ENCODE data around the gene DNAH6. TPM values are rescaled to one million over a fixed set of nuclear protein-coding genes. Genes with fewer than 3 reads are reported as not detected.

Gene DNAH6
- total and polyA plus RNA-seq, 8 donors = 1.3 to 6.2 (median 3.6) TPM

GRCh38 chr2:84792856-84793522, 276.7 kb downstream of the DNAH6 start:
- no peak overlapping the region for H3K27ac ChIP-seq
- intact Hi-C loops (cut with DNase I) = no loop called here
- H3K4me1 ChIP-seq = no peaks in the 10 kb centered on the region
- H3K4me3 ChIP-seq = no peak overlapping the region
- ATAC-seq = no peak
- H3K36me3 ChIP-seq = no peaks in the 10 kb centered on the region
- TF ChIP-seq, protein P1, sequence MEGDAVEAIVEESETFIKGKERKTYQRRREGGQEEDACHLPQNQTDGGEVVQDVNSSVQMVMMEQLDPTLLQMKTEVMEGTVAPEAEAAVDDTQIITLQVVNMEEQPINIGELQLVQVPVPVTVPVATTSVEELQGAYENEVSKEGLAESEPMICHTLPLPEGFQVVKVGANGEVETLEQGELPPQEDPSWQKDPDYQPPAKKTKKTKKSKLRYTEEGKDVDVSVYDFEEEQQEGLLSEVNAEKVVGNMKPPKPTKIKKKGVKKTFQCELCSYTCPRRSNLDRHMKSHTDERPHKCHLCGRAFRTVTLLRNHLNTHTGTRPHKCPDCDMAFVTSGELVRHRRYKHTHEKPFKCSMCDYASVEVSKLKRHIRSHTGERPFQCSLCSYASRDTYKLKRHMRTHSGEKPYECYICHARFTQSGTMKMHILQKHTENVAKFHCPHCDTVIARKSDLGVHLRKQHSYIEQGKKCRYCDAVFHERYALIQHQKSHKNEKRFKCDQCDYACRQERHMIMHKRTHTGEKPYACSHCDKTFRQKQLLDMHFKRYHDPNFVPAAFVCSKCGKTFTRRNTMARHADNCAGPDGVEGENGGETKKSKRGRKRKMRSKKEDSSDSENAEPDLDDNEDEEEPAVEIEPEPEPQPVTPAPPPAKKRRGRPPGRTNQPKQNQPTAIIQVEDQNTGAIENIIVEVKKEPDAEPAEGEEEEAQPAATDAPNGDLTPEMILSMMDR (IDR thresholded peaks at IDR 0.05) = no peak
- no peak for DNase-seq
- H3K27me3 ChIP-seq = no peaks in the 10 kb centered on the region
- H3K9me3 ChIP-seq = no peaks in the 10 kb centered on the region

DNA sequence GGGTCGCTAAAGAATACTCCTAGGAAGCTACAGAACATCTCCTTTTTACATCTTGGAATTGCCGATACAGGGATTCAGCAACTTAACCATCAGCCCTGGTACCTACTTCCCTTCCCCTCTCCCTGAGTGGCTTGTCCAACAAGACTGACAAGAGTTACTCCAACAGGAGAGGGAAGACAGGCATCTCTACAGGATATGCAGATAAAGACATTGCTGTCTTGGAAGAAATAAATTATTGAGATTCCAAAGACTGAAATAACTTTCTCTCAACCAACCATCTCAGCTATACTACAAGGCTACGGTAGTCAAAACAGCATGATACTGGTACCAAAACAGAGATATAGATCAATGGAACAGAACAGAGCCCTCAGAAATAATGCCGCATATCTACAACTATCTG, 277.3 kb downstream of the DNAH6 start:
- intact Hi-C loops (cut with DNase I) = no loop called here
- H3K36me3 ChIP-seq = no peaks in the 10 kb centered on the region
- DNase-seq (no peak), ATAC-seq (no peak)
- no peak overlapping the region for H3K4me3 ChIP-seq
- TF ChIP-seq, protein P1 (IDR thresholded peaks at IDR 0.05) = no peak
- H3K9me3 ChIP-seq = no peaks in the 10 kb centered on the region
- no peaks in the 10 kb centered on the region for H3K27me3 ChIP-seq
- no peak overlapping the region for H3K27ac ChIP-seq
- no peaks in the 10 kb centered on the region for H3K4me1 ChIP-seq

- no peak overlapping the region for H3K27ac ChIP-seq
- no peaks in the 10 kb centered on the region for H3K4me1 ChIP-seq
- no peaks in the 10 kb centered on the region for H3K27me3 ChIP-seq
- peaks cover 0 to 1% of the 10 kb centered on the region in 2 donors for H3K9me3 ChIP-seq
- intact Hi-C loops (cut with DNase I) = no loop called here
- no peak for ATAC-seq
- no peak for DNase-seq
- H3K36me3 ChIP-seq = no peaks in the 10 kb centered on the region
- TF ChIP-seq, protein P1 (IDR thresholded peaks at IDR 0.05) = no peak
- H3K4me3 ChIP-seq = no peak overlapping the region
Measured at GRCh38 chr2:84796798-84797197, 280.5 kb downstream of the DNAH6 start.

GRCh38 chr2:84797271-84797670, 281.0 kb downstream of the DNAH6 start:
- Histone ChIP-seq H3K27me3 (no peaks in the 10 kb centered on the region), H3K4me3 (no peak overlapping the region), H3K36me3 (no peaks in the 10 kb centered on the region), H3K4me1 (no peaks in the 10 kb centered on the region), H3K27ac (no peak overlapping the region), H3K9me3 (peaks cover 0 to 5% of the 10 kb centered on the region in 2 donors)
- intact Hi-C loops (cut with DNase I) = no loop called here
- no peak for ATAC-seq
- TF ChIP-seq, protein P1 (IDR thresholded peaks at IDR 0.05) = no peak
- DNase-seq = no peak

DNA sequence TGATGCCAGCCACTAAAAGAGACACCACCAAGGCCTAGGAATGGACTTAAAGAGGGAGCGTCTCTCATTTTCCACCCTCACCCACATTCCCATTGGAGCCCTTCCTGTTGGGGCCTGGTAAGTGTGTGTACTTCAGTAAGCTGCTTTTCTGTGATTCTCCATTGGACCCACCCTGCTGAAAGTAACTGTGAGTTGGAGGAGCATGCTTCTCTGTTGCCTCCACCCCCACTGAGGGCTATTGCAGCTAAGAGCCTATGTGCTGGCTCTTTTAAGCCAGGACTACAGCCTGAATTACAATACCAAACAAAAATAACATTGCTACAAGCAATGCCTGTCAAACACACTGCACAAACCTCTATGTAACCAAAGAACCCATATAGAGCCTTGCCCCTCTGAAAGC, 283.5 kb downstream of the DNAH6 start:
- no peak overlapping the region for H3K27ac ChIP-seq
- no peaks in the 10 kb centered on the region for H3K36me3 ChIP-seq
- intact Hi-C loops (cut with DNase I) = no loop called here
- DNase-seq (no peak), ATAC-seq (no peak)
- H3K4me1 ChIP-seq = no peaks in the 10 kb centered on the region
- TF ChIP-seq, protein P1 (IDR thresholded peaks at IDR 0.05) = no peak
- H3K9me3 ChIP-seq = peaks cover 0 to 5% of the 10 kb centered on the region in 2 donors
- no peak overlapping the region for H3K4me3 ChIP-seq
- H3K27me3 ChIP-seq = no peaks in the 10 kb centered on the region

Data from left lung (tissue), 10 donors.